Activated T-cell treated with anti-CD3 and anti-CD28 coated beads for 24 hours (primary cell): ENCODE data around the gene DAB1.

Experiments
- DNase-seq: peaks from one replicate; pipeline ENCODE4 v3.0.0-alpha.2; 2020; ENCODE audit warnings: low read depth

DAB1 gene

DNA sequence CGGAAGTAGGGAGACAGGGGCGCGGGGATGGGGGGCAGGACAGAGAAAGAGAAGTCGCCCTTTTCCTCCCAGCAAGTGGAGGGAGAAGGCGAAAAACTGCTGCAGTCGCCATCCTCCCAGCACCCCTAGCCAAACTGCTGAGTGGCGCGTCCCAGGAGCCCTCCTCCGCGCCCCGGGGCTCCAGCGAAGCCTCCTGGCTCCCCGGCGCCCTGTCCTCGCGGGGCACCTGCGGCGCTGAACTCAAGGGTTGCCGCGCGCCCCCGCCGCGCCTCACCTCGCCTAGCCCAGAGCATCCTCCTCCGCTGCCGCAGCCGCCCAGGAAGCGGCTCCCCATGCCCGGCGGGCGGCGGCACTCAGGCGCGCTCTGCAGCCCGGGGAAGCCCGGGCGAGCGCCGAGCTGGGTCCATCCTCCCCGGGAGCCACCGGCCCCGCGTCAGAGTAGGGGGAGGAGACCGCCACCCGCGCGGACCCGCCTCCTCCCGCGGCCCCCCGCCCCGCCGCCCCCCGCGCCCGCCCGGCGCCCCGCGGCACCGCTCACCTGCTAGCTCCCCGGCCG, at the start of gene DAB1:
TSS of gene DAB1 (minus strand) at position 405 of the 556 bp plus-strand sequence. CDS start 133,030 bp downstream, outside the sequence.
- no peak for DNase-seq

DNA sequence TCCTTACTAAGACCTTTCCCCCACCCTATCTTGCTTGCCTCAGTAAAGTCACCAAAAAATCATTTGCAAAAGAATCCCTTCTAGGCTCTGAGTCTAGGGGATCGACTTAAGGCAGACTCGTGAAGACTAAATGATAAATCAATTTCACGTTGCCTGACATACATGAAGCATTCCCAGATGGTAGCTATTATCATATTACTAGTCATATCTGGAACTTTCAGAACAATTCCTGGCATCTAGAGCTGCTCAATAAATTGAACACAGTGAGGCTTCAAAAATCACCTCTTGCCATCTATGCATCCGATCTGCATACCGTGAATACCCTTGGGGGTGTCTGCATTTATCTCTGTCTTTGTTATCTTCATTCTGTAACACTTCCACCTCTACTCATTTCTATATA, 49.6 kb upstream of the DAB1 start:
- DNase-seq = no peak

DNA sequence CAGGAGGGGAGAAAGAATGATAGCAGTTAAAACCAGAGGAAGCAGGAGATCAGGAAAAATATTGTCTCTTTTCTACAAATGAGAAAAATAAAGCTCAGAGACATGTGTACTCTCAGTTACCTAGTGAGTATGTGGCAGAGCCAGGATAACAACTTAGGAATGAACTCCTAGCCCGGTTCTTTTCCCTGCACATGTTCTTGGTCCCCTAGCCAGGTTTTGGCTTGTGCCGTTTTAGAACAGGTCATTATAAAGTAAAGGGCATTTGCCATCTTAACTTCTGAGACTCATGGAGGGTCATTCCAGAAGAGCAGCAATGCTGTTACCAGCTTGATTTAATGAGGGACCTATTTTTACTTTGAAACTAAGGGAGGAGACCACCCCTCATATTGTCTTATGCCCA, 48.1 kb upstream of the DAB1 start:
- DNase-seq = no peak

DNA sequence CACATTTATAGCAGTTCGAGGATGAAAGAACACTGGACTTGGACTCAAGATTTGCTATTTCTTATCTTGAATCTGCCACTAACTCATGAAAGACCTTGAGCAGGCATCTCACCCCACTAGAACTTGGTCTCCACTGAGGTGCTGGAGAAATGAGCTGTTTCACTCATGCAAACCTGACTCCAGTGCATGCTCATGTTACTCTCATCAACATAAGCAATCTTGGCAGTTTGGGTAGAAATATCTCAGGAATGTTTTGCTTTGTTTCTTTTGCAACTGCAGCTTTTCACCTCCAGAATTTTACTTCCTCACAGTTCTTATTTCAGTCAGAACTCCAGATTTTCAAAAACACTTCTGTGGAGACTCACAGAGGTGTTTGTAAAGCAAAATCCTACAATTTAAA, 46.2 kb upstream of the DAB1 start:
- no peak for DNase-seq

DNA sequence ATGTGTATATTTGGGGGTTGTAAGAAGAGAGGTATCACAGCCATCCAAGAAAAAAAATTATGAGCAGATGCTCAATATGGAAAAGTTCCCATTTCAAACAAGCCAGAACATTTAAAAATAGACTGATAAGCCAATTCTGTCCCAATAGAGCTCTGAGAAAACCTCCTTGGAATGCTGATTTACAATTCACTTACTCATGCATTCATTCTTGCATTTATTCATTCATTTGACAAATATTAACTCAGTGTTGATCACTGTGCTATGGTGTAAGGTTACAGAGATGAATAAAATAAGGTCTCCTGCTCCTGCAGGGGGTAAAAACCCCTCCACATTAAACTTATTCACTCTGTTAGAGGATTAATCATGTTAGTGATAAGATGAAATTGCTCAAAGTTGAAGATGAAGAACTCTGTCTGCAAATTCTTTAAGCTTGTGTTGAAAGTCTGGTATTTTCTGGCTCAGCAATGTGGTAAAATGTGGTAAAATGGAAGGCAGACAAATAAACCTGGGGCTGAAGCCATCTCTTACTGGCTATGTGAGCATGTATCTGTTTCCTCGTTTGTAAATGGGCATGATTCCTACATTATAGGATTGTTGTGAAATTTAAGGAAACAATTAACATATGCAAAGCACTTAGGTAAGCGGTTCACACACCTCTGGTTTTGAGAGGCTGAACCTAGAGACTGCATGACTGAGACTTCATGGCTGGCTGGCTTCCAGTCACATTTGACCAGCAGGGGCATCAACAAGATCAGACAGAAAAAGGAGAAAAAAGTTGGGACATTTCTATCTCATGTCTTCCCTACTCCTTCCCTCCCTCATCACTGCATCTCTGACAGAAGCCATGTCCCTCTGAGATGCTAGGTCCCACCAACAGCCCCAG, 45.0 kb upstream of the DAB1 start:
- no peak for DNase-seq

DNA sequence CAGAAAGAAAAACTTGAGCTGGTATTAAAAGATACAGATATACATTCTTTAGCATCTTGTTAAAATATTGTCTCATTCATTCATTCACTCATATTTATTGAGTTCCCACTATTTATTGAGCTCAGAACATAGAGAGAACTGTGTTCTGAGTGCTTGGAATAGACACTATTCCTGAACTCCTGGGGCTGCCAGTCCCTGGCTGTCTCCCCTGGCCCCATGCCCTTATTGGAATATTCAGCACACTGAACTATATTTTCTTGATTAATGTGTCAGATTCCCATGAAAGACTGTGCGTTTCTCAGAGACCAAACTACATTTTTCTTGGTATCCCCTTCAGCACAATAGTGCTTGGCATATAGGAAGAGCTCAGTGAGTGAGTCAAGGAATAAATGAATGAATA, 44.0 kb upstream of the DAB1 start:
- no peak for DNase-seq

DNA sequence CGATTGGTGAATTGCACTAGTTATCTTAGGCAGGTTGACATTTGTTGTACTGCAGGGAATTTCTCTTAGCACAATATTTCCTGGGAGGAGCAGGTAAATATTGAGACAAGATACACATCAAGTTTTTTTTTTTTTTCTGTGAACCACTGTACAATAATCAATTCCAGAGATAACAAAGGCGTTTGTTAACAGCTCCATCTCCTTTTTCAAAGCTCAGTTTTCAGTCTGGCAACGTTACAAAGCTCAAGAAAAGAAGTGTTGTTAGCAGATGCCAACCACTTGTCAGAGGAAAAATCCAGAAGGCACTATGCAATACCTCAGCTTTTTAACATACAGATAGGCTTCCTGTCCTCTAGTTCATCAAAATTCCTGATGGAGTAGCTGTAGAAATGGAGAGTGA, 40.9 kb upstream of the DAB1 start:
- DNase-seq = no peak

DNA sequence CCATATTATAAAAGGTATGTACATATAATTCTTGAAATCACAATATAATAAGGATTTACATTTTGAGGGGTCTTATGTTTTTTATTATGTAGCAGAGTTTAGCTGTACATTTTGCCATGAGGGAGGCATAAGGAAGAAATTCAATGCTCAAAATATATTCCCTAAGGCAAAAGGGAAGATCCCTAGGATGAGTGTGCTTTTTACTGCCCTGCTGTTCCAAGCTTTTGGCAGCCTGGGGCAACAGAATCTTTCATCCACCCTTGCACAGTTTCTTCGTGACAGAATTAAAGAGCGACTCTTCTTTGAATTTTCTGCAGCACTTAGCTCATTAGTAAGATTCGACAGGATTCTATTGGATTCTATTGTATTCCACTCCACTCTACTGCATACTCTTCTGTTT, 39.5 kb upstream of the DAB1 start:
- no peak for DNase-seq

DNA sequence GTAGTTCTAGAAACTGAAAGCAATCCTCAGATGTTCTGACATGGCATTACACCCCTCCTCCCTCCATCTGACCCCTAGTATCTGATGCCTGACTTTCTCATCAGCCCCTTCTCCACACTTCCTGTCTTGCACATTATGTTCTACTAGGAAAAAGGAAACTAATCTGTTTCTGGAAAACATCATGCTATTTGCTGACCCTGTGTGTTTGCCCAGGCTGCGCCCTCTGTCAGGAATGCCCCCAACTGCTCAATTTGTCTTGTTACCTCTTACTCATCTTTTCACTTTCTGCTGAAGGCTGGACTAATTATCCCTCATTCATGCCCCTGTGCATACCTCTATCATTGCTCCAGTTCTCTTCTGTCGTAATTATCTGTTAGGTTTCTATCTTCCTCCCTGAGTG, 37.5 kb upstream of the DAB1 start:
- no peak for DNase-seq

DNA sequence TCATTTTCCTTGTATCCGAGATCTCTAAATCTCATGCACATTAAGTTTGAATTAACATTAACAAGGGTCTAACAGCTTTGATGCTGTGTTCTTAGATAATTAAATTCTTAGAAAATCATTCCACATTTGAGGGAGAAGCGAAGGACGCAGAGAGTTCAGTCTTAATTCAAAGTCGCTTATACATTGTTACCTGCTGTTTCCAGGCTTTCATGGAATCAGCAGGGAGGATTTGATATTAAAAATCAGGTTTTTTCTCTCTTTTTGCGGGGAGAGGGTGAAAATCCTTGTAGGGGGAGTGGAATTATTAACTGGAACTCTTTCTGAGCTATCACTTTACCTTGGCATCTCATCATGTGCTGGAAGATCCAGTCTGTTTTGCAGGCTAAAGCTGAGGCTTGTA, 27.7 kb upstream of the DAB1 start:
- DNase-seq = no peak

DNA sequence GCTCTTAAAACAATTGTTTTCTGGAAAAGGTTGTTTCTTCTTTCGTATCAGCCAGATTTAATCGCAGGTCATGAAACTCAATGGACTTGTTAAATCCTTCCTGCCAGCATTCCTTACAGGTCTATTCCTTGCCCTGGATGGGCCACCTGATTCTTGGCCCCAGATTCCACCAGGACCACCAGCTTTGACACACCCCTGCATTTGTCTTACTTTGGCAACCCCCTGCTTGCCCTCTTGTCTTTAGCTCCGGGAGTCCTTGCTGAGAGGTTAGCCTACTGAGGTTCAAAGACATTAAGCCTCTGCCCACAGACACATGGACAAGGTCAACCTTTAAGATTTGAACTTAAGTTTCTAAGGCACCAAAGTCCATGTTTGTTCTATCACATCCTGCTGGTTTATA, 27.1 kb upstream of the DAB1 start:
- DNase-seq = no peak

DNA sequence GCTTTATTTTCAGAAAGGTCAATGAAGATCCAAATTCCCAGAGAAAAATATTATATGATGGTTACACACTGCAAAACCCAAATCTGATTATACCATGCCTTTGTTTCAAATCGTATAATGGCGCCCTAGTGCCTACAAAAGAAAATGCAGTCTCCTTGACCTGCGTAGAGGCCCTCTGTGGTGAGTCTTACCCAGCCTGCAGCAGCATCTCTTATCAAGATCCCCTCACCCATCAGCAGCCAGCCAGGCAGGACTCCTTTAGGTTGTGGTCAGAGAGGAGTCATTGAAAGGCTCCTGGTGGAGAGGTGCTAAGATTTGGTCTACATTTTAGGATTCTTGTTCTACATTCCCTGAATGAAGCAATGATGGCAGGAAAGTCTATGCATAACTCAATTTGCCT, 23.7 kb upstream of the DAB1 start:
- DNase-seq = no peak

DNA sequence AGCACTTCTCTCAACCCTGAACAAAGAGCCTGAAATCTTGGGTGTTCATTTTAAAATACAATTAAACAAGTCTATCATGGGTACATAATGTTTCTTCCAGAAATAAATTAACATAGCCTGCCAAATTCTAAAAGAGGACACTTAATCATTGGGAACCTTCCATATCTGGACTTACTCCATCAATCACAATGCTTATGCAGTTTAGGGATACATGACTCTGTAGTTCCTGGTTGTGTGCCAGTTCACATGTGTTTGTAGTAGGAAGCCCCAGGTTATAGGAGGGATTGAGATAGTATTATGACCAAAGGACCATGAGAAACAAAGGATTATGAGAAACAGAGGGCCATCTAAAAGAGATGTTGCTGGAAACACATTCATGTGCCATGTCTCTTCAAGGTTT, 19.1 kb upstream of the DAB1 start:
- DNase-seq = no peak

DNA sequence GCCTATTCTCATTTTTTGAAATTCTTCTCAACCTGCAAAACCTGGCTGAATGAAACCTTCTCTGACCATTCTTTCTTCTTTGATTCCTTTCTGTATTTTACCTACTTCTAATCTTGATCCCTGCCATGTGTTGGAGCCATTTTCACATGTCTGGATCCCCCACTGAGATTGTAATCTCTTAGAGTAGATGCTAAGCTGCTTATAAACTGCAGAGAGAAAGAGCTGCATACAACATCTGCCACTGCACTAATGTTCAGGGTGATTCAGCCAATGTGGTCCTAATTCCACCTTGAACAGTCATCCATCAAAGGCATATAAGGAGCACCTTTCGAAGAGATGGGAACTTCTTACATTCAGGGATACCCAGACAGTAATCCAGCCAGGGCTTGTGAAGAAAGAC, 16.2 kb upstream of the DAB1 start:
- no peak for DNase-seq

DNA sequence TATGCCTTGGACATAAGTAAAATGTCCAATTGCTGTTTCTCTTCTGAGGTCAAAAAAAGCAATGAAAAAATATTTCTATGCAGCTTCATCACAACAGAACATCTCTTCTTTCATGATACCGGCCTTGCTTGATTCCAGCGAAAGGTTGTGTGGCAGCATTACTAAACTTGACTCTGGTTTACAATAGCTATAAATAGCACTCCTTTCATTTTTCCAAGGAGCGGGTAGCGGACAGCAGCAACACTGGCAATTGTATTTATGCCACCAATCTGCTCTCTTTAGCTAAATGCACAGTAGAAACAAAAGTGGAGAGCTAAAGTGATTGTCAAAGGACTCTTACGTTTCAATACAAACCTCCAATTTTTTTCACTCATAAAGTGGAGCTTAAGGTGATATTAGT, 7.5 kb upstream of the DAB1 start:
- DNase-seq = no peak

DNA sequence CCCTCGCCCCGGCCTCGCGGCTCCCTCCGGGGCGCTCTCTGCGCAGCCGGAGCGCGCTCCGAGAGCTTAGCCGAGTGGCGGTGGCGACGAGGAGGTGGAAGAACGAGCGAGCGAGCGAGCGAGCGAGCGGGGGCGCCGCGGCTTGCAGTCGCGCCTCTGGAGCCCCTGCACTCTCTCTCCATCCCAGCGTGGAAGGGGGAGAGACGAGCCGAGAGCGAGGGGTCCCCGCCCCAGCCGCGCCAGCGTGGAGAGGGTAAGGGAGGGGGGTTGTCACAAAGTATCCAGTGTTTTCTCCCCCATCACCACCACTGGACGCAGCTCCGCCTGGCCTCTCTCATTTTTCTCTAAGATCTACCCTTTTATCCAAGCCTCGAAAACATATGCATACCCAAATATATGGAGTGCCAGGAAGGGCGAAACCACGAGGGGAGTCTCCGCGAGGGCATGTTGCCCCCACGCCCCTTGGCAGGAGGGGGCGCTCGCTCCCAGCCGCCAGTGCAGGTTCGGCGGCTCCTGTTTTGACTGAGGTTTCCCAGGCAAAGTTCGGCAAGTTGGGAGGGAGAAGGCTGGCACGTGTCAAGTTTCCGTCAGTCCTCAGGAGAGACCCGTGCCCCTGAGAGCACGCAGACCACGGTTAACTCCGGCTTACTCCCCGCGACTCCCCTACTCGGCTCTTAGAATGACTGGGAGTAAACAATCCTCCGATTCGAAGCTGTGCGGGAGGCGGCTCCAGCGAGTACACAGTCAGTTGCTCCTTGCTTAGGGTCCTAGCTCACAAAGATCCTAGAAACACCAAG, 569 bp upstream of the DAB1 start:
- DNase-seq = no peak

DNA sequence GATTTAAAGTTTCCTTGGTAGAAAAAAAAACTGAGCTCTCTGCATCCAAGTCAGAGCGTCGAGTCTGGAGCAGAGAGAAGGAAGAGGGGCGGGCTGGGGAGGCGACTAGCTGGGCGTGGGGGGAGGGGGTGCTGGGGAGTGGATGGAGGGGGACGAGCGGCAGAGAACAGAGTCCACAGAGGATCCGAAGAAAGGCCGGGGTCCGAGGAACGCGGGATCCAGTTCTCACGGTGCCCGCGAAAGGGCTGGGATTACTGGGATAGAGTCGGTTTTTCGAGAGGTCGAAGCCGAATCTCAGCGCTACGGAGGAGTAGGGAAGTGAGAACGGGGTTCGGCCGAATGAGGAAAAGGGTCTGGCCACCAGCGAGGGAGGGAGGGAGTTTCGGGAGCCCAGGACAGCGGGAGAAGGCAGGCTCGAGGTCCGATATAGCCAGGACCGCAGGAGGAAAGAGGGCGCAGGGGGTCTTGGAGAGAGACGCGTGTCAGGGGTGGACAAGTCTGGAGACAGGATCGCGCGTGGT, 665 bp downstream of the DAB1 start:
- no peak for DNase-seq

DNA sequence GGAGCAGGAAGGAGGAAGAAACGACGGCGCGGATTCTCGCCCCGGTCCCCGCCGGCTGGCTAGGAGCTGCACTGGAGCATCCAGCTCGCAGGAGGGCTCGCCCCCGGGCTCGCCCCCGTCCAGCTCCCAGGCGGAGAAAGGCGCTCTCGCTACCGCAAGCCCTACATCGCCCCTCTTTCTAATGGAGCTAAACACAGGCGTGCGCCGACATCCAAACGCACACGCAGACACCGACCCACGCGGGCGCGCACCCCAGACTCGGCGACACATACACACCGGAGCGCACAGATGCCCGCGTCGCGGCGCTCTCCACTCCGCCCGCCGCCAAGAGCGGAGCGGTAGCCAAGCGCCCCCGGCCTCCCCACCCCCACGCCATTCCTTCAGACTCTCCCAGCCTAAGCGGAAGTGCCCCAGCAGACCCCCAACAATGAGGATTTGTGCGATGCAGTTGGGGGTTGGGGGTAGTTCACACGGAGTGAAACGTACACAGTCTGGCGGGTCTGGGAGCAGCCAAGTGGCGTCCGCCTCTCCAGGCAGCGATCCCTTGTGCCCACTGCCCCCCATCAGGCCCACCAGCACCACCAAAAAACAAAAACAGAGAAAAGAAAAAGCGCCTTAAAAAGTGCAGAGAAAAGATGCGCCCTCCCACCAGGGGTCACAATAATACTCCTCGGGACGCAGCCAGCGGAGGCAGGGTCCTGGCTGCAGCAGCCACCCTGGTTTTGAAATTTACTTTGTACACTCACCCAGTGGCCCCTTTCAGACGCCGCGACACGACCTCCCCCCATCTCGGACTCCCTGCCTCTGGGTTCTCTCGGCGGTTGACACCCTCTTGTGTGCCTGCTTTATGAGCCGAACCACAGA, 1.4 kb downstream of the DAB1 start:
- no peak for DNase-seq

DNA sequence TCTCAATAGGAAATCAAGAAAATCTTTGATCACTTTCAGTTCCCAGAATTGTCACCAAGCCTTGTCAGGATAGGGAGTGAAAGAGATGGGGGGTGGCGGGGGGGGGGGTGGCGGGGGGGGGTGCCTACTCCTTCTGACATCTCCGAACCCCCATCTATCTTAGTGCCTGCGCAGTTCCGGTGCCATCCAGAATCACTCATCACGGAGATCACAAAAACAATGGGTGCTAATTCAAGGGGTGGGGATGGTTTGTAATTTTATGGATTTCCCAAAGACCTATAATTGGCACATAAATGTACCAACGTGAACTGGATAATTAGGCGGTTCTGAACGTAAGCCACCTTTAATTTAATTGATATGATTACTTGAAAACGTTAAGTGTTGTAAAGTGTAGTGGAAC, 2.1 kb downstream of the DAB1 start:
- DNase-seq = no peak

DNA sequence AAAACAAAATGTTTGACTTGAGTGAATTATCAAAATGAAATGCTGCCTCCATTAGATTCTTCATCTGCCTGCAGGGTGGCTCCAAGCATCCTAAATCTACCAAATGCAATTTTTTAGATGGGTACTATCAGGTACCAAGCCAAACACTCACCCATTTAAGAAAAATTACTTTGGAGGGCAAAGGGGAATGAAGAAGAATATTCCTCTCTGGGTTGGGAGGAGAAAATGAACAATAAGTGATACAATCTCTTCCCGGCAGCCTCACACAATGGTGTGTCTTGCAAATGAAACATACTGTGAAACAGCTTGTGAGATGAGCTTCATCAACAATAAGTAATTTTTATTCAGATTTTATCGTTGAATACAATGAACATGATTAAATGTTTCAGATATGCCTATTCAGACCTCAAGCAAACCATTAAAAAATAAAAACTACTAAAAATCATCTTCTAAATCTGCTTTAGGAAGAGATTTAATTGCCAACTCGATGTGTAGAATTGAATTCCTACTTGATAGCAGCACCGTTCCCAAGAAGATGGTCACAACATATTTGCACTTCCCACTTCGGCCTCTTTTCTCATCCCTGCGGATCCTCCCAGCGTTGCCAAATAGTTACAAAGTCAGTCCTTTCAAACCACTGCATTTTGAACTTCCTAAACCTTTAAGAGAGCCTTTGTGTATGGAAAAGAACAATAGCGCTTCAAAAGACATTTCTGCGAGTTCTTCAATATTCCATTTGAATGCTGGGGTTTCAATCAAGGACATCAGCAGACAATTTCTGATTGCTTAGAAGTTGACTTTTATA, 2.7 kb downstream of the DAB1 start:
- DNase-seq = no peak

DNA sequence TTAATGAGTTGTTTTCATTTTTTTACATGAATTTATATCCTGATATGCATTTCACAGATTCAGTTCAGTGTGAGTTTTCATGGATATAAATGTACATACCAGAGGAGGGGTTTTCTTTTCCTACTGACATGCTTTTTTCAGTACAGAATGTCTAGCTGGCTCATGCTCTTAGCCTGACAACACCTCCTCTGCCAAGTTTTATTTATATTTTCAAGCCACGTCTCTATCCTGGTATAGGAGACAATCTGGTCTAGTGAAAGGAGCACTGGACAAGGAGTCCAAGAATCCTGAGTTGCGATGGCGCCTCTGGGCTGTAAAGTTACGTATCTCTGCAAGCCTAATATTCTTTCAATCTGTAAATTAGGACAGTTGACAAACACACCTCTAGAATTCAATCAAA, 4.9 kb downstream of the DAB1 start:
- no peak for DNase-seq
